ENCODE data around the gene JUNB. TPM values are rescaled to one million over a fixed set of nuclear protein-coding genes. Genes with fewer than 3 reads are reported as not detected.

Gene JUNB
- total and polyA plus RNA-seq, 2 of the 13 experiments (the other 11 are each of a cell fraction or from before 2014, with no cell fraction given), result 7.7 to 8.2 TPM

DNA sequence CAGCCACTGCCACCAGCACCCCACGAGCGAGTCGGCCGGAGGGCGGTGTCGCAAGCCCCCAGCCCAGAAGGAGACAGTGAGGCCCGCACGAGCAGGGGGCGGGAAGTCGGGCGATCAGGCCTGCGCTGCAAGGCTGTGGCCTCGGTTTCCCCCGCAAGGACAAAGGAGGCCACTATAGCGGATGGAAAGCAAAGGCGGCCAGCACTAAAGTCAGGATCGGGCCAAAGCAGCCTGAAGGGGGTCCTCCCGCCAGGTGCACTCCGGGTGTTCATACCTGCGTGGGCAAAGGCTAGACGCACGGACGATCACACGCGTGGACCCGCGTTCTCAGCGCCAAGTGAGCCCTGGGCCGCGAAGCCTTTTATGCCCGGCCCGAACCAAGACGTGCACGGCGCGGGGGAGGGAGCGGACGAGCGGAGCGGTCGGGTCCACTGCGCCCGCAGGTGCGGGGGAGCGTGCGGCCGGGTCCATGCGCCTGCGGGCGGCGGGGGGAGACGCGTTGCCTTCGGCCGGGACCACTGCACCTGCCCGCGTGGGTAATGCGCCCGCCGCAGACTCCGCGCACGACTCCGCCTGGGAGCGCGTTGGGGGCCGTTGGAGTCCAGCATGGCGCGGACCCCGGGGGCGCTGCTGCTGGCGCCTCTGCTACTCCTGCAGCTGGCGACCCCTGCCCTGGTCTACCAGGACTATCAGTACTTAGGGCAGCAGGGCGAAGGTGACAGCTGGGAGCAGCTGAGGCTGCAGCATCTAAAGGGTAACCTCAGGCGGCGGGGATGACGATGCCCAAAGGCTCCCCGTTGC is 10.4 kb downstream of the JUNB start, which contains the start of the genes PRDX2 and THSD8 (continued):
- peak; percentile 87 for TF ChIP-seq ZNF709 (CRISPR knock-in tag; IDR thresholded peaks at IDR 0.05)
- TF ChIP-seq, protein P1, sequence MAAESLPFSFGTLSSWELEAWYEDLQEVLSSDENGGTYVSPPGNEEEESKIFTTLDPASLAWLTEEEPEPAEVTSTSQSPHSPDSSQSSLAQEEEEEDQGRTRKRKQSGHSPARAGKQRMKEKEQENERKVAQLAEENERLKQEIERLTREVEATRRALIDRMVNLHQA (CRISPR knock-in tag; IDR thresholded peaks at IDR 0.05), result no peak
- TF ChIP-seq ZBTB20 (CRISPR knock-in tag; IDR thresholded peaks at IDR 0.05; ENCODE audit: borderline replicate concordance, low read depth), result peak; percentile 24; the same call in 1 of the 2 replicates
- TF ChIP-seq, protein P2, sequence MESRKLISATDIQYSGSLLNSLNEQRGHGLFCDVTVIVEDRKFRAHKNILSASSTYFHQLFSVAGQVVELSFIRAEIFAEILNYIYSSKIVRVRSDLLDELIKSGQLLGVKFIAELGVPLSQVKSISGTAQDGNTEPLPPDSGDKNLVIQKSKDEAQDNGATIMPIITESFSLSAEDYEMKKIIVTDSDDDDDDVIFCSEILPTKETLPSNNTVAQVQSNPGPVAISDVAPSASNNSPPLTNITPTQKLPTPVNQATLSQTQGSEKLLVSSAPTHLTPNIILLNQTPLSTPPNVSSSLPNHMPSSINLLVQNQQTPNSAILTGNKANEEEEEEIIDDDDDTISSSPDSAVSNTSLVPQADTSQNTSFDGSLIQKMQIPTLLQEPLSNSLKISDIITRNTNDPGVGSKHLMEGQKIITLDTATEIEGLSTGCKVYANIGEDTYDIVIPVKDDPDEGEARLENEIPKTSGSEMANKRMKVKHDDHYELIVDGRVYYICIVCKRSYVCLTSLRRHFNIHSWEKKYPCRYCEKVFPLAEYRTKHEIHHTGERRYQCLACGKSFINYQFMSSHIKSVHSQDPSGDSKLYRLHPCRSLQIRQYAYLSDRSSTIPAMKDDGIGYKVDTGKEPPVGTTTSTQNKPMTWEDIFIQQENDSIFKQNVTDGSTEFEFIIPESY (CRISPR knock-in tag; IDR thresholded peaks at IDR 0.05), result 0 out of 2 replicates have a peak, but pooled peaks have one; percentile 15
- no peak for TF ChIP-seq FOXP1 (IDR thresholded peaks at IDR 0.05)
- TF ChIP-seq FOXP1 (CRISPR knock-in tag; IDR thresholded peaks at IDR 0.05), result 0 out of 2 replicates have a peak, but pooled peaks have one; percentile 26
- no peak for TF ChIP-seq SMARCC2 (IDR thresholded peaks at IDR 0.05)
- 0 out of 2 replicates have a peak, but pooled peaks have one; percentile 20 for TF ChIP-seq ADNP (CRISPR knock-in tag; IDR thresholded peaks at IDR 0.05)
- TF ChIP-seq DMAP1 (CRISPR knock-in tag; IDR thresholded peaks at IDR 0.05), result peak; percentile 61; the same call in 1 of the 2 replicates
- peak; percentile 68 for TF ChIP-seq HNRNPLL (IDR thresholded peaks at IDR 0.05; ENCODE audit: low read depth, low read length, poor library complexity, severe bottlenecking)
- TF ChIP-seq ZMAT3 (CRISPR knock-in tag; conservative IDR thresholded peaks at IDR 0.05), result peak; percentile 82; the same call in 1 of the 2 replicates
- TF ChIP-seq, protein P3, sequence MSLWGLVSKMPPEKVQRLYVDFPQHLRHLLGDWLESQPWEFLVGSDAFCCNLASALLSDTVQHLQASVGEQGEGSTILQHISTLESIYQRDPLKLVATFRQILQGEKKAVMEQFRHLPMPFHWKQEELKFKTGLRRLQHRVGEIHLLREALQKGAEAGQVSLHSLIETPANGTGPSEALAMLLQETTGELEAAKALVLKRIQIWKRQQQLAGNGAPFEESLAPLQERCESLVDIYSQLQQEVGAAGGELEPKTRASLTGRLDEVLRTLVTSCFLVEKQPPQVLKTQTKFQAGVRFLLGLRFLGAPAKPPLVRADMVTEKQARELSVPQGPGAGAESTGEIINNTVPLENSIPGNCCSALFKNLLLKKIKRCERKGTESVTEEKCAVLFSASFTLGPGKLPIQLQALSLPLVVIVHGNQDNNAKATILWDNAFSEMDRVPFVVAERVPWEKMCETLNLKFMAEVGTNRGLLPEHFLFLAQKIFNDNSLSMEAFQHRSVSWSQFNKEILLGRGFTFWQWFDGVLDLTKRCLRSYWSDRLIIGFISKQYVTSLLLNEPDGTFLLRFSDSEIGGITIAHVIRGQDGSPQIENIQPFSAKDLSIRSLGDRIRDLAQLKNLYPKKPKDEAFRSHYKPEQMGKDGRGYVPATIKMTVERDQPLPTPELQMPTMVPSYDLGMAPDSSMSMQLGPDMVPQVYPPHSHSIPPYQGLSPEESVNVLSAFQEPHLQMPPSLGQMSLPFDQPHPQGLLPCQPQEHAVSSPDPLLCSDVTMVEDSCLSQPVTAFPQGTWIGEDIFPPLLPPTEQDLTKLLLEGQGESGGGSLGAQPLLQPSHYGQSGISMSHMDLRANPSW (CRISPR knock-in tag; IDR thresholded peaks at IDR 0.05; ENCODE audit: borderline replicate concordance), result peak; percentile 61; the same call in 1 of the 2 replicates
- peak; percentile 20; the same call in 1 of the 2 replicates for TF ChIP-seq ZNF678 (CRISPR knock-in tag; IDR thresholded peaks at IDR 0.05)
- TF ChIP-seq ISL2 (CRISPR knock-in tag; IDR thresholded peaks at IDR 0.05), result peak; percentile 68
- TF ChIP-seq, protein P4, sequence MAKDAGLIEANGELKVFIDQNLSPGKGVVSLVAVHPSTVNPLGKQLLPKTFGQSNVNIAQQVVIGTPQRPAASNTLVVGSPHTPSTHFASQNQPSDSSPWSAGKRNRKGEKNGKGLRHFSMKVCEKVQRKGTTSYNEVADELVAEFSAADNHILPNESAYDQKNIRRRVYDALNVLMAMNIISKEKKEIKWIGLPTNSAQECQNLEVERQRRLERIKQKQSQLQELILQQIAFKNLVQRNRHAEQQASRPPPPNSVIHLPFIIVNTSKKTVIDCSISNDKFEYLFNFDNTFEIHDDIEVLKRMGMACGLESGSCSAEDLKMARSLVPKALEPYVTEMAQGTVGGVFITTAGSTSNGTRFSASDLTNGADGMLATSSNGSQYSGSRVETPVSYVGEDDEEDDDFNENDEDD (CRISPR knock-in tag; IDR thresholded peaks at IDR 0.05; ENCODE audit: borderline replicate concordance), result peak; percentile 70; the same call in 1 of the 2 replicates
- peak; percentile 21; the same call in 1 of the 2 replicates for TF ChIP-seq PHF21A (CRISPR knock-in tag; IDR thresholded peaks at IDR 0.05)
- TF ChIP-seq SOX5 (CRISPR knock-in tag; IDR thresholded peaks at IDR 0.05; ENCODE audit: borderline replicate concordance), result 0 out of 2 replicates have a peak, but pooled peaks have one; percentile 47
- TF ChIP-seq SCMH1 (CRISPR knock-in tag; IDR thresholded peaks at IDR 0.05; ENCODE audit: borderline replicate concordance), result no peak
- TF ChIP-seq ZNF567 (CRISPR knock-in tag; IDR thresholded peaks at IDR 0.05; ENCODE audit: borderline replicate concordance), result no peak
- no peak; the same call in 1 of the 2 replicates for TF ChIP-seq DNMT3B (CRISPR knock-in tag; conservative IDR thresholded peaks at IDR 0.05)
- no peak for TF ChIP-seq NR2F6 (IDR thresholded peaks at IDR 0.05)
- TF ChIP-seq NR2F6 (CRISPR knock-in tag; IDR thresholded peaks at IDR 0.05), result no peak
- TF ChIP-seq TBX2 (CRISPR knock-in tag; IDR thresholded peaks at IDR 0.05; ENCODE audit: borderline replicate concordance), result peak; percentile 86
- TF ChIP-seq, protein P5, sequence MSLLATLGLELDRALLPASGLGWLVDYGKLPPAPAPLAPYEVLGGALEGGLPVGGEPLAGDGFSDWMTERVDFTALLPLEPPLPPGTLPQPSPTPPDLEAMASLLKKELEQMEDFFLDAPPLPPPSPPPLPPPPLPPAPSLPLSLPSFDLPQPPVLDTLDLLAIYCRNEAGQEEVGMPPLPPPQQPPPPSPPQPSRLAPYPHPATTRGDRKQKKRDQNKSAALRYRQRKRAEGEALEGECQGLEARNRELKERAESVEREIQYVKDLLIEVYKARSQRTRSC (CRISPR knock-in tag; IDR thresholded peaks at IDR 0.05; ENCODE audit: low read depth), result peak; percentile 91; the same call in 1 of the 2 replicates

Measured in HepG2 (cell line).